Effector CD8-positive, alpha-beta T cell (primary cell): ENCODE measurements around the gene TIMM23.
"Not testable (repeated sequence)": the region's sequence is repeated elsewhere in the genome, so short reads cannot be mapped to it uniquely, and the experiment has no call there.

Source experiments
- DNase-seq: peaks from one replicate; lab custom pipeline; 2025; lab: John Stamatoyannopoulos, UW

TIMM23 gene

DNA sequence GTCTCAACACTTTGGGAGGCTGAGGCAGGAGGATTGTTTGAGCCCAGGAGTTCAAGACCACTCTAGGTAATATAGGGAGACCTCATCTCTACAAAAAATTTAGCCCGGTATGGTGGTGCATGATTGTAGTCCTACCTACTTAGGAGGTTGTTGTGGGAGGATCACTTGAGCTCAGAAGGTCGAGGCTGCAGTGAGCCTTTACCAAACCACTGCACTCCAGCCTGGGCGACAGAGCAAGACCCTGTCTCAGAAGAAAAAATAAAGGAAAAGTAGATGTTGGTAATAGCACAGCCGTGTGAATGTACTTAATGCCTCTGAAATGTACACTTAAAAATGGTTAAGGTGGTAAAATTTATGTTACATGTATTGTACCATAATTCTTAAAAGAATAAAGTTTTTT lies 25.3 kb downstream of the TIMM23 start:
- no peak for DNase-seq

DNA sequence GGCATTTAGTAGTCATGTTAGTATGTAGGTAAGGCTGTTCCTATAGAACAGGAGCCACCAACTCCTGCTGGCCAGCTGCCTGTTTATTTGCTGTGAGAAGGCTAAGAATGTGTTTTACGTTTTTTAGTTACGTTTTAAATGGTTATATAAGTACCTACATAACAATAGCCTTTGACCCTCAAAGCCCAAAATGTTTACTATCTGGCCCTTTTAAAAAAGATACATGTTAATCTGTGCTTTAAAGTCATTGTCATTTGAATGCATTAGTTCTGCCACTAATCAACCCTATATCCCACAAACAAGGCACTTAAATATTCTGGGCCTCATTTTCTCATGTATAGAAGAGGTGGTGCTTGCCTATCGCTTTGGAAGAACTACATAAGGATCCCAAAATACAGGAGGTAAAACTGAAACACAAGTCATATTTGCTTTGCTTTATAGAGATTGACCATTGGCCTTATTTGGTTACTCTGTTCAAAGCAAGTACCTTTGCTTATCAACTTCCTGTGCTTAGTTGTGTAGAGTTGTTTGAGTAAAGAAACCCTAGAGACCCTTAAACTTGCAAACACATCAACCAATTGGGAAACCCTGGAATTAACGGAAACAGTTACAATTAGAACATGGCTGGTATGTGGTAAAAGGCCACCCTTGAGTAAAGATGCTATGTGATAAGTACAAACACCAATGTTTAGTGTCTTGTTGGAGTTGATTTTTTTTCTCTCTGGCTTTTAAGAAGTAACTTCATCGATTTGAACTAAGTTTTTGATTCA lies 25.9 kb downstream of the TIMM23 start:
- no peak for DNase-seq

DNA sequence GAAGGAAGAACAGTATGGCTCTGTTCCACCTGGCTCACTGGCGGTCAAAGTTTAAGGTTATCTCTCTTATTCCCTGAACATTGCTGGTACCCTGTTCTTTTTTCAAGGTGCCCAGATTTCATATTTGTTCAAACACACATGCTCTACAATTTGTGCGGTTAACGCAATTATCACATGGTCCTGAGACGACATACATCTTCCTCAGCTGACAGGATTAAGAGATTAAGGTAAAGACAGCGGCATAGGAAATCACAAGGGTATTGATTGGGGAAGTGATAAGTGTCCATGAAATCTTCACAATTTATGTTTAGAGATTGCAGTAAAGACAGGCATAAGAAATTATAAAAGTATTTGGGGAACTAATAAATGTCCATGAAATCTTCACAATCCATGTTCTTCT lies 27.7 kb downstream of the TIMM23 start:
- not testable (repeated sequence) for DNase-seq

DNA sequence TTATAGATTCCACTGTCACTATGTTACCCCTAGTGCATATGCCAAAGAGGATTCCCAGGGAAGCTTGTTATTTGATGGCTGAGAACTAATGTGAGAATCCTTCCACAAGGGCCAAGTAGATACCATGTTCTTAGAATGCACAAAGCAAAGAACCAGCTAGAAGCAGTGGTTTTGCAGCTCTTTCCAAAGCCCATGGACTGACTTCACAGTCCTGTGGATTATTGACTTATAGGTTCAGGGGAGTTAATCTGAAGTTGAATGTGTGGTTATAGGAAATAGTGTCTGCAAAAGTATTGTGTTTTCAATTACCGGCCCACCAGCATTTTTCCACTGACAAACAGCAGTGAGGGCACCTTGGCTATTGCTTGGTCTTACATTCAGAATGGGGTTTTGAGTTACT lies 28.2 kb downstream of the TIMM23 start:
- DNase-seq, result no peak

DNA sequence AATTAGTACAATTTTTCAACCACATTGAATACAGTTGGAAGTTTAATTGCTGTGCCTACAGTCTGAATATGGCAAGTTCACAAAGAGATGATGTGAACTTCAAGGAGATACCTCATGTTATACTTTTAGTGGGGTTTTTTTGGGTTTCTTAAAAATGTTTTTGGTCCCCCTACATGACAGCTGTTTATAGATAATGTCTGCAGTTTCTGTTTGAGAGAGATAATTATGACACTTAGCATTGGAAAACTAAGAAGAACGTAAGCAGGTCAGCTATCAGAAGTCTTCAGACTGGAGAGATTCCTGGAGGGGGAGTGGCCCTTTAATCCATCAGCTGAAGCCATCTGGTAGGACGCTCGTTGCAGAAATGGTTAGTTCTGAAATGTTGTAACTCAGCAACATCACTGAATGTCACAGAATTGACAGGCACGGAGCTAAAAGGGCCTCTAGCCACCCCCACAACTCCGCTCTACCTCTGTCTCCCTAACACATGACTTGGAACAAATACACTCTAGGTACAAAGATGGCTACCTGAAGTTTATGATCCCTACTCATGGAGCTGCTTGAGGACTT lies 29.0 kb downstream of the TIMM23 start:
- no peak for DNase-seq

DNA sequence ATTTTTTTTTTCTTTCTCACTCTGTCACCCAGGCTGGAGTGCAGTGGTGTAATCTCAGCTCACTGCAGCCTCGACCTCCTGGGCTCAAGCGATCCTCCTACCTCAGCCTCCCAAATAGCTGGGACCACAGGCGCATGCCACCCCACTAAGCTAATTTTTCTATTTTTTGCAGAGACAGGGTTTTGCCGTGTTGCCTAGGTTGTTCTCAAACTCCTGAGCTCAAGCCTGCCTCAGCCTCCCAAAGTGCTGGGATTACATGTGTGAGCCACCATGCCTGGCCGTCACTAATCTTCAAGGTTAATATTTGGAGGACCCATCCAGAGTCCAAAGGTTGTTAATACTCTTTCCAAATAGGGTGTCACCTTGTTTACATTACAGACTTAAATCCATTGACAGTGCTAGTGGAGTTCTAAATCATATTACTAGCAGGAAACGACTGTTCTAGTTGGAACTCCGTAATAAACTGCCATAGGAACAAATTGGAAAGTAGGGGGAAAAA lies 29.9 kb downstream of the TIMM23 start:
- not testable (repeated sequence) for DNase-seq

DNA sequence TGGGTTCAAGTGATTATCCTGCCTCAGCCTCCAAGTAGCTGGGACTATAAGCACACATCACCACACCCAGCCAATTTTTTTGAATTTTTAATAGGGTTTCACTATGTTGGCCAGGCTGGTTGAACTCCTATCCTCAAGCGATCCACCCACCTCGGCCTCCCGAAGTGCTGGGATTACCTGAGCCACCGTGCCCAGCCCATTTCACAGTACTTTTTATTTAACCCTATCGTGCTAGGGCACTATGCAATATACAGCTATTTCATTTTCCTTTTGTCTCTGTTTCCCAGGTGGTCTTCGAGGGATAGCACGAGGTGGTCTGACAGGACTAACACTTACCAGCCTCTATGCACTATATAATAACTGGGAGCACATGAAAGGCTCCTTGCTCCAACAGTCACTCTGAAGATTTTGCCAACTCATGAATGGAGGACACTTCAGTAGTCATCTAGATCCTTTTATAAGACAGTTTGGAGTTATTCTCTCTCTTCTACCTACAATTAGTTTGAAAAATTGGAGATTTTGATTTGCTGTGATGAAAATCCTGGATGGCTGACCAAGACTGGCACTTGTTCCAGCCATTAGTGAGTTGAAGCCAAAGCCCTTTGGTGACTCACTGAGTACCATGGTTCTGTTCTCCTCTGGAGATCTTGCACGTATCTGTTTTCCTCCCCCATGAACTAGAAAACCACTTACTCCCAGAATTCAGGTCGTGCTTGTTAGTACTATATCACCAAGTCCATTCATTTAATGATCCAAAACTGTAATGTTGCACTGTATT lies 30.8 kb downstream of the TIMM23 start:
- DNase-seq, result no peak

DNA sequence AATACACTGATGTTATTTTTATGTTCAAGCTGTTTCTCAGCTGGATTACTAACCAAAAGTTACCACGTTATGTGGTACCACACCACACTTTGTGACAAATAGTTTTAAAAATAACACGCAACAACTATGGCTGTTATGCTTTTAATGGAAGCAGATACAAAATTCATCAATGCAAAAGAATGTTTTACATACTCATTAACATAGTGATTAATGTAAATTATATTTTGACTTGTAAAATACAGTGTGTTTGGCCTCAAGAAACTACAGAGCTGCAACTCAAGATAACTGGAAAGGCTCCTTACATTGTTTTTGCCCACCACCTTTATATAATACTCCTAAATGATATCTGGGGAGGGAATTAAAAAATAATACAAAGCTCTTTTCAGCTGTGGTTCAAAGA lies 32.7 kb downstream of the TIMM23 start:
- DNase-seq, result no peak

DNA sequence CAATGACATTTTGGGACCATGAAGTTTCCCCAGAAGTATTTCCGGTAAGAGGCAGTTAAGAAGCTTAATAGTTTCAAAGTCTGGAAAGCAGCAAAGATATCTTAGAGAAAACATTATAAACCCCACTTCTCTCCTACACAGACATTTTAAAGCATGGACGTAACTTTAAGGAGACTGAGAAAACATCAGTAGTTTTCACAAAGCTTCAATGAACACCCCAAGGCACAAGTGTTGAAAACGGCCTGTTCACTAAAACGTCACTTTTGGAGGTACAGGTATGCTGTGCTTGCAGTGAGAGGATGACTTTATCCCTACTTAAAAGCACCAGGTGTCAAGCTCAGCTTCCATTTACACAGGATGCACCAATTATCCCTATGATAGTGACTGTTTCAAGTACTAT lies 33.1 kb downstream of the TIMM23 start:
- DNase-seq, result no peak

DNA sequence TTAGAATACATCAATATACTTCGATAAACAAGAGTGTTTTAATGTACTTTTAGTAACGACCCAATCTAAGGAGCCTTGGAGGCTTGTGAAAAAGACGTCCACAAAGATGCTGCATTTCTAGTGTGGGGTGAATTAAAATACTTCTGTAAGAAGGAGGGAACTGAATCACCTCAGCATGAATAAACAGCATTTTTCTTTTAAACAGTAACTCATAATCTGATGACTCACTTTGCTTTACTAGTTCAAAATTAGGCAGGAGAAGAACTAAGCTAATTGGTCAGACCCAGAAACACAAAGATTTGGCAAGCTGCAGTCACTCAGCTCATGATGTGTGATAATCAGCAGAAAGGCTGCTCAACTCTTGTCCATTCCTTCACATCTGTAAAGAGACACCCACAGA lies 33.9 kb downstream of the TIMM23 start:
- DNase-seq, result no peak

DNA sequence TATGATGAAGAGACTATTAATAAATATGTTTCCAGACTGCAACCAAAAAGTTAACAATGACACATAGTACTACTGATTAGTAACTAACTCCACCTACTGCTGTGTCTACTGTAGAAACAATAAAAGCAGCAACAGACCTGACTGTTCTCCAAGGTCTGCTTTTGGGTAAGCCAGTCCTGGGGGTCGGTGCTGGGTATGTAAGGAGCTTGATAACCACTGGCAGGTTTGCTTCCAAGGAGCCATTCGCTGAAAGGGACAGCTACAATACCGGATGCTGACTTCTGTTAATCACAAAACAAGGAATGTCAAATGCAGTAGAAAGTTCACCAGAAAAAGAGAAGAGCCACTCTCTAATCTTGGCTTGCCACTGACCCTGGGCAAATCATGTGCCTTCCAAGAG lies 40.5 kb downstream of the TIMM23 start:
- no peak for DNase-seq

DNA sequence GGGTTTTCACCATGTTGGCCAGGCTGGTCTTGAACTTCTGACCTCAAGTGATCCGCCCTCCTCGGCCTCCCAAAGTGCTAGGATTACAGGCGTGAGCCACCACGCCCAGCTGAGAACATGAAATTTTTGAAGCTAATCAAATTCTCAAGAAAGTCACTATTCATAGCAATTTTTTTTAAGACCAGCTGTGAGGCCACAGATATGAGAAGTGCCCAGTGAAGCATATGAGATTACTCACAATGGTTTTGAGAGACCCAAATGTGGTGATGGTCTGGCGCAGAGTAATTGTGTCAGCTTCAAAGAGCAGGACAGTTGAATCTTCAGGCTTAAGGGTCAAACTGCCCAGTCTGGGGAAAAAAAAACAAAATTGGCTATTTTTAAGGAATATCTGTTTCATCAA lies 41.9 kb downstream of the TIMM23 start:
- no peak for DNase-seq

DNA sequence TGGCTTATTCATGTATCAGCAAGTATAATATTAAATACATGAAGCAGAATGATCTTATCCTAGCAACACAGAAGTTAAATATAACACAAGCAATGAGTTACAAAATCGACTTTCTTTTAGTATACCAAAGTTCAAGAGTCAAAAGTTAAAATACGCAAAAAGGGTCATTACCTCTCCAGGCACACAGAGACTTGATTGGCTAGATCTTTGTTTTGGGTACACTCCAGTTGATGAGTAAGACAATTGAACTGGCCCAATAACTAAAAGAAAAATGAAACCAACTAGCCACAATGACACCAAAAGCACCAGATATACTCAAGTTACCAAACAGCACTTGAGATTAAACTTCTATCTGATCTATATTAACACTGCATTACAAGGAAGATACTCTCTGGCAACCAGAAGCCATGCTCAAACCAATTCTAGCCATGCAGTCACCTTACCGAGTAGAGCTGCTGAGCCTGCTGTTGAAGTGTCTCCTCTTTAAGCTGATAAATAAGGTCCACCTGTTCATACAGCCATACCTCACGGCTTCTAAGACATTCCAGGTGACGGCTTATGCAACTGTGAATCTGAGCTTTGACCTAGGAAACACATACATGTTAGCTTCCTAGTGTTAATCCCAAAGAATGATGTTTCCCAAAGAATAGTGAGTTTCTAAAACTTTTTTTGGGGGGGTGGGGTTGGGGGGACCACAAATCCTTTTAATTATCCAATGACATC lies 42.6 kb downstream of the TIMM23 start:
- no peak for DNase-seq

DNA sequence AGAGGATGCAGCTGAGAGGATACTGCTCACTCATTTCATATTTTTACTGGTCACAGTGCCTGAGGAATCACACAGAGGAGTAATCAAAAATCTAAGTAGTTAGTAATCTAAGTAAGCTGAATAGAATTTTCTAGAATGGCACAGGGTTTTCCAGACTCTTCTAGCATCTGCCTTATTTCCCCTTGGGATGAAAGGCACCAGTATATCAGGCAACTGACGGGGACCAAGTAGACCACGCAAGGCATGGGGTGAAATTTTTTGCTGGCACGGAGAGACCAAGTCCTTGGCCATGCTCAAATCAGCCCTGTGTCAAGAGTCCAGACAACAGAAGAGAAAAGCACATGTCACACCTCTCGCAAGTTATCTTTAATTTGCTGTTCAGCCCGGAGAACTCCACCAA lies 43.9 kb downstream of the TIMM23 start:
- DNase-seq, result no peak

DNA sequence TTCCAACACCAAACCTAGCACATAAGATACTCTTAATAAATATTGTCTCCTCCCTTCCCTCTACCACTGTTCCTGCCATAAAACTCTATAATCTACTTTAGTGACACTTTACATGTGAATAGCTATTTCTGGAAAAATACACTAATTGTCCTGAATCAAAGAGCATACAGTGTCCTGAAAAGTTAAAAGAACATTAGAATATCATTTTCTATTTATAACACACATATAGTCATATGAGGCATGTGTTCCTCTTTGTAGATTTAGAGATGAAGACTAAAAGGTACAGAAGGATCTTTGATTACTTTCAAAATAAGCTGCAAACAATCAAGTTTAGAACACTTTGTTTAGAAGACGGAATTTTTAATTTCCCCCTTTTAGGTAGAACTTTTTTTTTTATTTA lies 44.5 kb downstream of the TIMM23 start:
- DNase-seq, result no peak

DNA sequence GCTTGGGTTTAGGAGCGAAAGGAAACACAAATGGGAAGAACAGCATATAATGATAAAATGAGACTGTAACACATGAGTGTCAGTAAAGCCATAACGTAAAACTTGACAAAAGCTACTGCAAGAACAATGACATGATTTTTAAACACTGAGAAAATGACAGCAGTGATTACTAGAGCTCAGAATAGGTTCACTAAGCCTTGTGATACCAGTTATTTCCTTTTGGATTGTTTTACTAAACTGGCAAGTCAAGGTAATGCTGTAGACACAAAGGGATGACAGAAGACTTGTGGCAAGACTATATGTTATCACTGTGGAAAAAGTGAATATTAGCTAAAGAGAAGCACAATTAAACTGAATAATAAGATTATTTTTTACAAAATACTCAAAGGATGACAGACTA lies 45.4 kb downstream of the TIMM23 start:
- DNase-seq, result no peak

DNA sequence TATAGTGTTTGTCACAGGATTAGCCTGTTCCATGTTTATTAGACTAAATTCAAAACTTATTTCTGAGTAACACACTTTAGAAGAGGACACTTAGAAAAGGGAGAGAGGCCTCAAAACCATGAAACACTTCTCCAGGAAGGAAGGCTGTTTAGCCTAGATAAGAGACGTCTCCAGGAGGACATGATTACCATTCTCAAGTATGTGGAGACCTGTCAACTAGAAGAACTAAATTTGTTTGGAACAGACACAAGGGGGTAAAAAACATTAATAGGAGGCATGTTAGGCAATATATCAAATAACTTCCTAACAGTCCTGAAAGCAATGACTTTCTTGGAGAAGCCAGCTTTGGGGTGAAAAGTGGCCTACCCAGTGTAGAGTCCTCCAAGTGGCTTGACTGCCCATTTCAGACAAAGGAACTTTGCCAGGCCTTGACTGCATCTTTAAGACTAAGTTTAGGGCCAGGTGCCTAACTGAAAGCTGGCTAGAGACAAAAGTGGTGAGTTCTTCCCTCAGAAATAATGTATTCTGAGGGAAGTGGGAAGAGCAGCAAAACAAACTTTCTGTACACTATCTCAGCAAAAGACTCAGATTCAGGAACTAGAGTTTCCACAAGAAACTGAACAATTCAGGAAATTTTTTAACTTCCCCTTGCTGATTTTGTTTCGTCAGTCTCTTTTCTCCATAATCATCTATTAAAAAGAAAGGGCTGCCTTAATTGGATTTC lies 46.3 kb downstream of the TIMM23 start:
- no peak for DNase-seq

DNA sequence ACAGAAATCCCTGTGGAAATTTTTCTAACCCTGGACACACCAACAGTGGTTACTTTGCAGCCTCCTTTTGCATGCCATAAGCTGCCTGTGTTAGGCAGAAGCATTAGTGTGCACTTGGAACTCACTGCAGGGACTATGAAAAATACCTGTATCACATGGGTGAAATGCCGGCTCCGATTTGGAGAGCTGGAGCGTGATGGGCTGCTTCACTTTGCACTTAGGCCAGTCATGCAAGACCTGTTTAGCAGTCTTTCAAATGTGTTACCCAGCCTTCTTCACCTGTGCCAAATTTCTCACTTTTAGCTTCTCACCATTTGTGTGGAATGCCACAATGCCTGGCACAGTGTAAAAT lies 46.9 kb downstream of the TIMM23 start:
- no peak for DNase-seq

DNA sequence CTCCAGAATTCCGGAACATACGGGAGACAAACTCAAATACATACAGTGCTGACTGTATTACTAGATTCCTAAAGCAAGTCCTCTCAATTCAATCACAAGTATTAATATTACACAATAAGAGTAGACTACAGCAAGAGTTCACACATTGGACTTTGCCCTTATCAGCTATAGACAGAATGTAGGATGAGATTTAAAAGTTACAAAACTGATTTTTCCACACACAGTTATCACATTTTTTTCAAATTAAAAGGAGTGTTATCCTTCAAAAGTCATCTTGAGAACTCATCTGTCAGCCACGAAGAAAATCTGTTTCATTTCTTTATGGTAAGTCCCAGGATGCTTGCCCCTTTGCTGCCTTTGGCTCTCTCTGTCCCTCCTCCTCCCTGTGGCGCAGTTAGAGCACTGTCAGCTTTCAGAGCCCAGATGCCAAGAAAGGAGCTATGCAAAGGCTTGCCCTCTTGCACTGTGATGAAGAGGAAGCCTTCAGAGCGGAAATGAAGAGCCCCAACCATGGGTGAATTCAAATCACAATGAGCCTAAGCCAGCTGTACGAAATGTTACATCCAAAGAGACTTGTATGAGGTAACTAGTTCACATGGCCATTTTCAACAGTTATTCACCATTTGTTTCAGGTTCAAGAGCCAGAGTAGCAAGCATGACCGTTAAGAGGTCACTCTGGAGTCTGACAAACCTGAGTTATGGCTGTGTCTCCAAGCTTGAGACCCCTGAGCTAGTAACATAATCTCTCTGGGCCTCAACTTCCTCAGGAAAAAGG lies 47.5 kb downstream of the TIMM23 start:
- no peak for DNase-seq

DNA sequence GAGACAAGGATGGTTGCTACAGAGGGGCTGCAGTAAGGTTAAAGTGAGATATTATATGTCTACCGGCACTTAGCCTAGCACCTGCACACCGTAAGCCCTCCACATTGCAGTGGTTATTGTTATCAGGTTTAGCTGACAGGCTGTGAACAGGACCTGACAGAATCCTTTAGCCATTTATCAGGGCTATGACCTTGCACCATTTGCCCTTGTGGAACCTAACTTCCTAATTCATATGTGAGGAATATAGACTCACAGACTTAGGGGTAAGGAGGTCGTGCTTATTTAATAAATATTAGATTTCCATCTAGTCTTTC lies 48.0 kb downstream of the TIMM23 start:
- no peak for DNase-seq
